Activated CD4-positive, CD25-positive, alpha-beta regulatory T cell treated with anti-CD3 and anti-CD28 coated beads, Interleukin-2, amount 50 U/mL, for 24 hours (primary cell): ENCODE measurements around the gene CAPSL.
"Not testable (repeated sequence)": the region's sequence is repeated elsewhere in the genome, so short reads cannot be mapped to it uniquely, and the experiment has no call there.

Experiments used
- ATAC-seq, 2 donors: fragments of 150-1000 bp; cut with Tn5 transposase; one replicate each; pipeline ENCODE4 v1.10.0; 2021; ENCODE audit warnings: mild to moderate bottlenecking in 1 of 2, moderate library complexity in 1 of 2

Gene CAPSL

GRCh38 chr5:35870605-35871004 is 67.8 kb downstream of the CAPSL start:
- no peak for ATAC-seq

- no peak for ATAC-seq
Observed at GRCh38 chr5:35869685-35870277, 68.6 kb downstream of the CAPSL start.

GRCh38 chr5:35867998-35868397 is 70.4 kb downstream of the CAPSL start:
- ATAC-seq = no peak

- peak; percentile 34 to 60 for ATAC-seq
Observed at GRCh38 chr5:35863159-35863558, 75.3 kb downstream of the CAPSL start.

GRCh38 chr5:35862126-35862525 is 76.3 kb downstream of the CAPSL start:
- ATAC-seq = no peak

GRCh38 chr5:35861718-35862117 is 76.7 kb downstream of the CAPSL start:
- ATAC-seq = no peak

GRCh38 chr5:35860686-35861085 is 77.7 kb downstream of the CAPSL start:
- no peak for ATAC-seq

GRCh38 chr5:35859101-35859661 is 79.2 kb downstream of the CAPSL start:
- no peak for ATAC-seq

GRCh38 chr5:35857606-35858205 is 80.7 kb downstream of the CAPSL start:
- ATAC-seq = peak; percentile 8 to 14

- ATAC-seq = peak; percentile 46
Observed at GRCh38 chr5:35856765-35857351, 81.6 kb downstream of the CAPSL start, which contains the start of gene IL7R. TSS of gene IL7R (plus strand) at chr5:35856891. CDS start at chr5:35856978, 87 bp downstream.

GRCh38 chr5:35856186-35856764 is 82.1 kb downstream of the CAPSL start:
- not testable (repeated sequence) for ATAC-seq

GRCh38 chr5:35855187-35855586 is 83.2 kb downstream of the CAPSL start:
- ATAC-seq = no peak
